Measurements from ENCODE around the gene CTF1.

DNA sequence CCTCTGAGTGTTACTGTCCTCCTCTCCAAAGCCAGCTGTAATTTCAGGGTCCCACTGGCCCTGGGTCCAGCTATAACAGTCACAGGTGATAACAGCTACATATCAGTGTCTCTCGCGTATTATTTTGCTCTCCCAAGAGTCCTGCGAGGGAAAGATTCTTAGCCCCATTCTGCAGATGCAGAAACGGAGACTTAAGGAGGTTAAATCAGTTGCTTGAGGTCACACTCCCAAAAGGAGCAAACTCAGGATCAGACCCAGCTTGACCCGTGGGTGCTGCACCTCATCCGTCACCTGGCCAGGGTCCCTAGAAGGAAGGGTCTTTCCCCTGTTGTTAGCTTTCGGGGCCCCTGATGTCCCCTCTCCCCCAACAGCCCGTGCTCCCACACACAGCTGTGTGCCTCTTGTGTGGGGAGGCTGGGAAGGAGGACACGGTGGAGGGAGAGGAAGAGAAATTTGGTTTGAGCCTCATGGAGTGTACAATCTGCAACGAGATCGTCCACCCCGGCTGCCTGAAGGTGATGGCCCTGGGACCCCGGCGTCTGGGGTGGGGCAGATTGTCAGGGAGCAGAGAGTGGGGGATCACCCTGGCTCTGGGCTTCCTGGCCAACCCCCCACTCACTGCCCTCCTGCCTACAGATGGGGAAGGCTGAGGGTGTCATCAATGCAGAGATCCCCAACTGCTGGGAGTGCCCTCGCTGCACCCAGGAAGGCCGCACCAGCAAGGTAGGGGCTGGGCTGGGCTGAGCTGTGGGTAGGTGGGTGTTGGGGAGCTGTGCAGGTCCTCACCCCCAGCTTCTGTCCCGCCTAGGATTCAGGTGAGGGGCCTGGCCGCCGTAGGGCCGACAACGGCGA lies 30.7 kb downstream of the CTF1 start:
- TF ChIP-seq TEAD1 (CRISPR knock-in tag; IDR thresholded peaks at IDR 0.05) = no peak
- no peak for TF ChIP-seq JUN (CRISPR knock-in tag; IDR thresholded peaks at IDR 0.05)
- TF ChIP-seq, protein P1, sequence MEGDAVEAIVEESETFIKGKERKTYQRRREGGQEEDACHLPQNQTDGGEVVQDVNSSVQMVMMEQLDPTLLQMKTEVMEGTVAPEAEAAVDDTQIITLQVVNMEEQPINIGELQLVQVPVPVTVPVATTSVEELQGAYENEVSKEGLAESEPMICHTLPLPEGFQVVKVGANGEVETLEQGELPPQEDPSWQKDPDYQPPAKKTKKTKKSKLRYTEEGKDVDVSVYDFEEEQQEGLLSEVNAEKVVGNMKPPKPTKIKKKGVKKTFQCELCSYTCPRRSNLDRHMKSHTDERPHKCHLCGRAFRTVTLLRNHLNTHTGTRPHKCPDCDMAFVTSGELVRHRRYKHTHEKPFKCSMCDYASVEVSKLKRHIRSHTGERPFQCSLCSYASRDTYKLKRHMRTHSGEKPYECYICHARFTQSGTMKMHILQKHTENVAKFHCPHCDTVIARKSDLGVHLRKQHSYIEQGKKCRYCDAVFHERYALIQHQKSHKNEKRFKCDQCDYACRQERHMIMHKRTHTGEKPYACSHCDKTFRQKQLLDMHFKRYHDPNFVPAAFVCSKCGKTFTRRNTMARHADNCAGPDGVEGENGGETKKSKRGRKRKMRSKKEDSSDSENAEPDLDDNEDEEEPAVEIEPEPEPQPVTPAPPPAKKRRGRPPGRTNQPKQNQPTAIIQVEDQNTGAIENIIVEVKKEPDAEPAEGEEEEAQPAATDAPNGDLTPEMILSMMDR (IDR thresholded peaks at IDR 0.05) = no peak
- no peak for TF ChIP-seq CREB1 (CRISPR knock-in tag; IDR thresholded peaks at IDR 0.05)
- TF ChIP-seq ERG (CRISPR knock-in tag; IDR thresholded peaks at IDR 0.05) = no peak
- no peak for TF ChIP-seq MAX (CRISPR knock-in tag; IDR thresholded peaks at IDR 0.05)
- TF ChIP-seq, protein P2, sequence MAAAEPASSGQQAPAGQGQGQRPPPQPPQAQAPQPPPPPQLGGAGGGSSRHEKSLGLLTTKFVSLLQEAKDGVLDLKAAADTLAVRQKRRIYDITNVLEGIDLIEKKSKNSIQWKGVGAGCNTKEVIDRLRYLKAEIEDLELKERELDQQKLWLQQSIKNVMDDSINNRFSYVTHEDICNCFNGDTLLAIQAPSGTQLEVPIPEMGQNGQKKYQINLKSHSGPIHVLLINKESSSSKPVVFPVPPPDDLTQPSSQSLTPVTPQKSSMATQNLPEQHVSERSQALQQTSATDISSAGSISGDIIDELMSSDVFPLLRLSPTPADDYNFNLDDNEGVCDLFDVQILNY (CRISPR knock-in tag; IDR thresholded peaks at IDR 0.05) = no peak
- no peak for TF ChIP-seq NR2C2 (CRISPR knock-in tag; IDR thresholded peaks at IDR 0.05)
- TF ChIP-seq, protein P3, sequence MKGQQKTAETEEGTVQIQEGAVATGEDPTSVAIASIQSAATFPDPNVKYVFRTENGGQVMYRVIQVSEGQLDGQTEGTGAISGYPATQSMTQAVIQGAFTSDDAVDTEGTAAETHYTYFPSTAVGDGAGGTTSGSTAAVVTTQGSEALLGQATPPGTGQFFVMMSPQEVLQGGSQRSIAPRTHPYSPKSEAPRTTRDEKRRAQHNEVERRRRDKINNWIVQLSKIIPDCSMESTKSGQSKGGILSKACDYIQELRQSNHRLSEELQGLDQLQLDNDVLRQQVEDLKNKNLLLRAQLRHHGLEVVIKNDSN (CRISPR knock-in tag; IDR thresholded peaks at IDR 0.05) = no peak
- TF ChIP-seq FOXK1 (CRISPR knock-in tag; IDR thresholded peaks at IDR 0.05) = no peak
